HUES64 (cell line): ENCODE data around the gene PIEZO2.
"Not testable (repeated sequence)": the region's sequence is repeated elsewhere in the genome, so short reads cannot be mapped to it uniquely, and the experiment has no call there.

Source experiments
- H3K27ac ChIP-seq: 2 replicates; pipeline ENCODE4 v1.7.0; 2013; ENCODE audit warnings: low read depth, low read length, inconsistent platforms
- H3K27me3 ChIP-seq: 2 replicates; pipeline ENCODE4 v1.6.1; 2013; ENCODE audit warnings: mild to moderate bottlenecking, low read length; ENCODE audit not compliant: insufficient read depth
- H3K36me3 ChIP-seq: 2 replicates; pipeline ENCODE4 v1.6.1; 2013; ENCODE audit warnings: mild to moderate bottlenecking, low read length; ENCODE audit not compliant: insufficient read depth
- H3K4me1 ChIP-seq: 2 replicates; pipeline ENCODE4 v1.6.1; 2013; ENCODE audit warnings: mild to moderate bottlenecking, low read length, moderate library complexity; ENCODE audit not compliant: insufficient read depth
- H3K4me3 ChIP-seq: 2 replicates; pipeline ENCODE4 v1.5.1; 2013; ENCODE audit warnings: mild to moderate bottlenecking, low read length, moderate library complexity
- H3K9ac ChIP-seq: 2 replicates; pipeline ENCODE4 v1.6.1; 2013; ENCODE audit warnings: mild to moderate bottlenecking, low read depth, low read length
- H3K9me3 ChIP-seq: 2 replicates; pipeline ENCODE4 v1.6.1; 2013; ENCODE audit warnings: low read depth, low read length; ENCODE audit not compliant: insufficient read depth
- WGBS: fragments of 150-250, 120-280 bp; methylation state at CpG from one replicate; pipeline ENCODE4 v1.1.7; 2013; ENCODE audit warnings: missing lambda C conversion rate; 5-methylcytosine and 5-hydroxymethylcytosine counted together

PIEZO2 gene

GRCh38 chr18:10923141-10923540 lies 226.2 kb downstream of the PIEZO2 start:
- Histone ChIP-seq H3K36me3 (no peaks in the 10 kb centered on the region), H3K9me3 (no peaks in the 10 kb centered on the region), H3K4me1 (peaks cover 22% of the 10 kb centered on the region), H3K27ac (no peak overlapping the region), H3K4me3 (no peak overlapping the region), H3K27me3 (no peaks in the 10 kb centered on the region), H3K9ac (no peak overlapping the region)
- 69% methylated on average over 2 of the region's 4 CpGs for WGBS

GRCh38 chr18:10922712-10923111 lies 226.7 kb downstream of the PIEZO2 start:
- not testable (repeated sequence) for H3K27me3 ChIP-seq, H3K27ac ChIP-seq, H3K4me3 ChIP-seq, H3K36me3 ChIP-seq, H3K9me3 ChIP-seq, H3K9ac ChIP-seq
- H3K4me1 ChIP-seq, result peaks cover 17% of the 10 kb centered on the region
- 100% methylated on average over 1 of the region's 1 CpG for WGBS

- H3K27ac ChIP-seq, H3K27me3 ChIP-seq, H3K36me3 ChIP-seq, H3K4me1 ChIP-seq, H3K9me3 ChIP-seq, H3K4me3 ChIP-seq, H3K9ac ChIP-seq: not testable (repeated sequence)
- WGBS, result 90% methylated on average over 5 of the region's 6 CpGs
These were observed 229.1 kb downstream of the PIEZO2 start for GRCh38 chr18:10920309-10920708.

DNA sequence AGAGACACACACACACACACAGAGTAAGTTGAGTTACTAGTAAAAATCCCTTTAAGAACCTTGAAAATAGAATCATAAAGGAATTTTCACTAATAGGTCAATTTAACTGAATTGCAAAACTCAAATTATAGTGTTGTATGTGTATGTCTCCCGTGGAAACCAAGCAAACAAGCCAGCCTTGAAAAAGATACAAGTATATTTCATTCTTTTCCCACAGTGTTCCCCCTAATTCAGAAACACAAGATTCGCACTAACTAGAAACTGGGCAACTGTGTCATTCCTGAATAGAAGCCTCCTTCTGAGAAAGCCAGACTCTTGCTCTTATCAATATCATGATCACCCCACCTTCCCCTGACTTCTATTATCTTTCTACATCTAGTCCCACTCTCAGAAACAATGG lies 229.5 kb downstream of the PIEZO2 start:
- Histone ChIP-seq H3K9me3 (no peaks in the 10 kb centered on the region), H3K27ac (no peak overlapping the region), H3K9ac (no peak overlapping the region), H3K4me3 (no peak overlapping the region), H3K36me3 (no peaks in the 10 kb centered on the region), H3K4me1 (peaks cover 6% of the 10 kb centered on the region), H3K27me3 (no peaks in the 10 kb centered on the region)
- 98% methylated on average over 2 of the region's 2 CpGs for WGBS

GRCh38 chr18:10916865-10917264 lies 232.5 kb downstream of the PIEZO2 start:
- no peaks in the 10 kb centered on the region for H3K27me3 ChIP-seq
- no CpG with 5 or more reads among the region's 4 CpGs for WGBS
- H3K9ac ChIP-seq, result no peak overlapping the region
- no peaks in the 10 kb centered on the region for H3K36me3 ChIP-seq
- no peak overlapping the region for H3K4me3 ChIP-seq
- H3K4me1 ChIP-seq, result no peaks in the 10 kb centered on the region
- H3K9me3 ChIP-seq, result no peaks in the 10 kb centered on the region
- no peak overlapping the region for H3K27ac ChIP-seq

- 92% methylated on average over 23 of the region's 23 CpGs for WGBS
- H3K9ac ChIP-seq, result no peak overlapping the region
These were observed 233.0 kb downstream of the PIEZO2 start for GRCh38 chr18:10916387-10916786.

GRCh38 chr18:10915748-10916147 lies 233.6 kb downstream of the PIEZO2 start:
- not testable (repeated sequence) for H3K36me3 ChIP-seq, H3K4me1 ChIP-seq, H3K9ac ChIP-seq, H3K4me3 ChIP-seq, H3K9me3 ChIP-seq, H3K27ac ChIP-seq, H3K27me3 ChIP-seq
- WGBS, result 94% methylated on average over 5 of the region's 5 CpGs

More at GRCh38 chr18:10916387-10916786, 233.0 kb downstream of the PIEZO2 start:
- Histone ChIP-seq H3K9me3 (no peaks in the 10 kb centered on the region), H3K36me3 (no peaks in the 10 kb centered on the region), H3K4me1 (no peaks in the 10 kb centered on the region), H3K27ac (no peak overlapping the region), H3K4me3 (no peak overlapping the region), H3K27me3 (no peaks in the 10 kb centered on the region)

DNA sequence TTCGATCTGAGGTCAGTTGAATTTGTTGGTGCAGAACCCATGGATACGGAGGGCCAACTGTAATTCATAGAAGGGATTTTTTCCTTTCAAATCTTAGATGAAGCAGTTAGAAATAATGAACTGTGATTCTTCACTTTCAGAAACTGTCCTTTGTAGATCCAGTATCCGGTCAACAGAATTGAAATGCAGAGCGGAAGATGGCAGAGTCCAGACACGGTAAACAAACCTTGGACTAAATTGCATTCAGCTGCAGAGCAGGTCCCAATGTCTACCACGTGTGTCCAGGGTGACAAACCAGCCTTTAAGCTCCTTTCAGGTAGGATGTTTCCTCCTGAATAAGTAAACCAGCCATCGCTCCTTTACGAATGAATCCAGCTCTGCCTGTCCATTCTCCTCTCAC lies 234.8 kb downstream of the PIEZO2 start:
- H3K27ac ChIP-seq, H3K4me3 ChIP-seq, H3K9me3 ChIP-seq, H3K4me1 ChIP-seq, H3K27me3 ChIP-seq, H3K9ac ChIP-seq, H3K36me3 ChIP-seq: not testable (repeated sequence)
- WGBS, result 89% methylated on average over 6 of the region's 8 CpGs

GRCh38 chr18:10913919-10914318 lies 235.4 kb downstream of the PIEZO2 start:
- H3K9me3 ChIP-seq, result no peaks in the 10 kb centered on the region
- H3K9ac ChIP-seq, result no peak overlapping the region
- H3K4me1 ChIP-seq, result no peaks in the 10 kb centered on the region
- no peak overlapping the region for H3K4me3 ChIP-seq
- no peak overlapping the region for H3K27ac ChIP-seq
- H3K36me3 ChIP-seq, result no peaks in the 10 kb centered on the region
- H3K27me3 ChIP-seq, result no peaks in the 10 kb centered on the region
- WGBS, result 100% methylated on average over 1 of the region's 4 CpGs

DNA sequence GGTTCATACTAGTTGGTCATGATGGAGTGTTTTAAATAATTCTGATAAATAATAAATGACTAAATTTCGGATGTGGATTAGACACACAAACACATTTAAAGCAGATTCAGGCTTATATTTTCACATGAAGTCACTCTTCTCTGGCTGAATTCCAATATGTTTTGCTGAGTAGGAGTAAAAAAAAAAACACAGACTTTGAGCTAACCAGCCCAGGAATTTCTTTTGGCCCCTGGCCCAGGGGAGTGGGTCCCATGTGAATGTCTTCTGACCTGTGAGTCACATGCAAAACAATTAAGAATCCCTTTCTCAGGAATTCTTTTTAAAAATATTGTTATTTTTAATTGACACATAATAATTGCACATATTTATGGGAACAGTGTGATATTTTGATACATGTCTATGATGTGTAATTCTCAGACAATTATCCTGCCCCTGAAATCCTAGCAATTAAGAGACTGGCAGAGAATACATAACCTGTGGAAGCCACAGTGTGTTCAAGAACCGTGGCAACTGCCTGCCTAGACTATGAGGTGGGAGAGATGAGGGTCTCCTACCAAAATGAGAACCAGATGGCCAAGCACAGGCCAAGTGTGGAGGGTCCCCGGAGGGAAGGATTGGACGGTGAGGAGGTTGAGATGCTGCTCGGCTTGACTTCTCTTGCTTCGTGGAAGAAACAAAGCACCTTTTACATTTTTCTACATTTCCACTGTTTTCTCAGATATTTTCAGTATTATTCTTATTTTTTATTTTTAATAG lies 236.4 kb downstream of the PIEZO2 start:
- Histone ChIP-seq H3K9me3 (no peaks in the 10 kb centered on the region), H3K4me3 (no peak overlapping the region), H3K27ac (no peak overlapping the region), H3K9ac (no peak overlapping the region), H3K27me3 (no peaks in the 10 kb centered on the region), H3K4me1 (no peaks in the 10 kb centered on the region), H3K36me3 (no peaks in the 10 kb centered on the region)
- 91% methylated on average over 5 of the region's 6 CpGs for WGBS

DNA sequence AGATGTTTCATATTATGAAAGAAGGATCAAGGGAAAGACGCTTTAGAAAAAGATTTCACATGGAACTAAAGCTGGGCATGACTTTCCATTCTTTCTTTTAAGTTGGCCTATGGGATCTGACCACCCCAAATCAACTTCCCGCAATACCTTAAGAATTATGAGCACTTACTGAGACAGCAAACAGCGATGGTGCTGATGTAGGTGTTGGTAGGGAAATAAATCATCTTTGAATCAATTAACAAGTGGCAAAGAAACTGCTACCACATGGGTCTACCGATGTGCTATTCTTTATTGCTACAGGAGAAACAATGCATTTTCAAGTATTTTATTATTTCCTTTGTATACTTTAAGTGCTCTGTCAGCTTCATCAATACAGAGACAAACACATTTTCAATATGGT lies 239.6 kb downstream of the PIEZO2 start:
- no peaks in the 10 kb centered on the region for H3K4me1 ChIP-seq
- WGBS, result 94% methylated on average over 4 of the region's 4 CpGs
- H3K4me3 ChIP-seq, result no peak overlapping the region

DNA sequence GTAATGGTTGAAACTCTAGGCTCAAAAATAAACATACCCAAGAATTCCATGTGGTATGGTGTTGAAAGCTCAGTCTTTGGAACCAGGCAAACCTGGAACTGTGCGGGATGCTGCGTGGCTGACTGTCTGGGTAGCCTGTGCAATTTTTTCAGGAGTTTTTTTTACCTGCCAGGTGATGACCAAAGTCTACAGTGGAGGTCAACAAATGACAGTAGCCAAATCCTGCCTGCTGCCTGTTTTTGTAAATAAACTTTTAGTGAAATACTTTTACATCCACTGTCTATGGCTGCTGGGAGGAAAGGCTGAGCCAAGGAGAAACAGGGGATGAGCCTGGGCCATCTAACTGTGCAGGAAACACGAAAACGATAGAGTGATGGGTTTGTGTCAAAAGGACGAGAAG lies 240.6 kb downstream of the PIEZO2 start:
- no peaks in the 10 kb centered on the region for H3K9me3 ChIP-seq

More for the DNA sequence above, 239.6 kb downstream of the PIEZO2 start:
- no peaks in the 10 kb centered on the region for H3K9me3 ChIP-seq
- no peaks in the 10 kb centered on the region for H3K36me3 ChIP-seq
- H3K27me3 ChIP-seq, result no peaks in the 10 kb centered on the region
- H3K9ac ChIP-seq, result no peak overlapping the region
- no peak overlapping the region for H3K27ac ChIP-seq

More for the DNA sequence above, 240.6 kb downstream of the PIEZO2 start:
- WGBS, result 86% methylated on average over 5 of the region's 5 CpGs
- Histone ChIP-seq H3K4me3 (no peak overlapping the region), H3K27me3 (no peaks in the 10 kb centered on the region), H3K27ac (no peak overlapping the region), H3K9ac (no peak overlapping the region), H3K36me3 (no peaks in the 10 kb centered on the region), H3K4me1 (no peaks in the 10 kb centered on the region)
